A549 treated with GW870086 at 1 μM for 4 hours (cell line): ENCODE measurements around the gene NBPF19. TPM values are rescaled to one million over a fixed set of nuclear protein-coding genes. Genes with fewer than 3 reads are reported as not detected.

Experiments used
- total RNA-seq: library from RNA; stranded (reverse); fragments of 200-300 nt; extraction: Qiagen RNA extraction; gene quantifications from 5 replicates; pipeline ENCODE4 v1.2.3, GENCODE V29; 2022; ENCODE audit warnings: low read depth

NBPF19 gene, protein sequence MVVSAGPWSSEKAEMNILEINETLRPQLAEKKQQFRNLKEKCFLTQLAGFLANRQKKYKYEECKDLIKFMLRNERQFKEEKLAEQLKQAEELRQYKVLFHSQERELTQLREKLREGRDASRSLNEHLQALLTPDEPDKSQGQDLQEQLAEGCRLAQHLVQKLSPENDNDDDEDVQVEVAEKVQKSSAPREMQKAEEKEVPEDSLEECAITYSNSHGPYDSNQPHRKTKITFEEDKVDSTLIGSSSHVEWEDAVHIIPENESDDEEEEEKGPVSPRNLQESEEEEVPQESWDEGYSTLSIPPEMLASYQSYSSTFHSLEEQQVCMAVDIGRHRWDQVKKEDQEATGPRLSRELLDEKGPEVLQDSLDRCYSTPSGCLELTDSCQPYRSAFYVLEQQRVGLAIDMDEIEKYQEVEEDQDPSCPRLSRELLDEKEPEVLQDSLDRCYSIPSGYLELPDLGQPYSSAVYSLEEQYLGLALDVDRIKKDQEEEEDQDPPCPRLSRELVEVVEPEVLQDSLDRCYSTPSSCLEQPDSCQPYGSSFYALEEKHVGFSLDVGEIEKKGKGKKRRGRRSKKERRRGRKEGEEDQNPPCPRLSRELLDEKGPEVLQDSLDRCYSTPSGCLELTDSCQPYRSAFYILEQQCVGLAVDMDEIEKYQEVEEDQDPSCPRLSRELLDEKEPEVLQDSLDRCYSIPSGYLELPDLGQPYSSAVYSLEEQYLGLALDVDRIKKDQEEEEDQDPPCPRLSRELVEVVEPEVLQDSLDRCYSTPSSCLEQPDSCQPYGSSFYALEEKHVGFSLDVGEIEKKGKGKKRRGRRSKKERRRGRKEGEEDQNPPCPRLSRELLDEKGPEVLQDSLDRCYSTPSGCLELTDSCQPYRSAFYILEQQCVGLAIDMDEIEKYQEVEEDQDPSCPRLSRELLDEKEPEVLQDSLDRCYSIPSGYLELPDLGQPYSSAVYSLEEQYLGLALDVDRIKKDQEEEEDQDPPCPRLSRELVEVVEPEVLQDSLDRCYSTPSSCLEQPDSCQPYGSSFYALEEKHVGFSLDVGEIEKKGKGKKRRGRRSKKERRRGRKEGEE (N-terminal part only)
- 4.8 to 6.5 TPM (median 5.2 TPM) in 5 replicates for total RNA-seq

DNA sequence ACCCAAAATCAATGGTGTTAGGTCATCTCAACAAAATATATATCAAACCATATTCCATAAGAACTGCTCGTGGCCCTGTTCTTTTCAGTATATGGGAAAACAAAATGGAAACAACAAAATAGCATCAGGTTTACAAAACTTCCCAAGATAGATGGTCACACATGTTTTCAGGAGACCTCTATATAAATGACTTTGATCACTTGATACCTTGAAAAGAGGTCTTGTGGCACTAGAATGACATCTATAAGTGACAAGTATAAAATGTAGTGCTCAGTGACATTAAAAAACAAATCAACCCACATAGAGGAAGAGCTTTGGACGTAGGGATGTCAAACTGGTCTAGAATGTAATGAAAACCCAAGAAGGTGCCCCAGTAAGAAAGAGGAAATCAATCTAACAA is at the start of gene NBPF19:
NBPF19 (plus strand) TSS at position 301 of the 400 bp plus-strand sequence. CDS start 888 bp downstream, outside the sequence.

Other genes starting within 250 kb of the NBPF19 start
- not detected in 5 replicates for gene PPIAL4C, start 108.8 kb downstream of the NBPF19 start, total RNA-seq